ENCODE measurements around the gene MT1E. TPM values are rescaled to one million over a fixed set of nuclear protein-coding genes. Genes with fewer than 3 reads are reported as not detected.

Gene MT1E
- total and polyA plus RNA-seq, 7 experiments from 2014 or later, result 0.45 to 166 (median 4.0) TPM; not detected in 1

GRCh38 chr16:56632156-56632847, 6.7 kb downstream of the MT1E start, which contains the start of gene MT1M:
TSS of gene MT1M (plus strand) at chr16:56632659. CDS start at chr16:56632732, 73 bp downstream.
- Histone ChIP-seq H3K4me3 (ENCODE audit: low read length) (no peak within 1 kb of the TSS), H3K27me3 (ENCODE audit: control insufficient read depth in 2 of 2, insufficient read depth in 2 of 2, low read length in 2 of 2) (peaks cover 3 to 34% of the 10 kb centered on the region in 2 donors), H3K36me3 (ENCODE audit: control insufficient read depth in 2 of 3, insufficient read depth in 3 of 3, low read length in 3 of 3) (no peaks in the 10 kb centered on the region), H3K27ac (ENCODE audit: low read depth, low read length) (no peak within 1 kb of the TSS), H3K4me1 (ENCODE audit: control insufficient read depth in 2 of 2, insufficient read depth in 2 of 2, low read length in 2 of 2) (peaks cover 4 to 10% of the 10 kb centered on the region in 2 donors), H3K9me3 (ENCODE audit: control insufficient read depth in 2 of 3, low read length in 3 of 3) (no peaks in the 10 kb centered on the region)
- Mint-ChIP-seq H3K4me1 (peaks cover 13 to 39% (median 24%) of the 10 kb centered on the region in 7 donors), H3K9me3 (peaks cover 0 to 4% (median 0%) of the 10 kb centered on the region in 11 donors), H3K36me3 (peaks cover 0 to 4% (median 0%) of the 10 kb centered on the region in 5 donors), H3K4me3 (peak within 1 kb of the TSS; percentile 56 to 88 (median 73)), H3K27ac (no peak within 1 kb of the TSS), H3K27me3 (peaks cover 61 to 74% (median 65%) of the 10 kb centered on the region in 5 donors)
- CTCF ChIA-PET, result interaction anchor here (0.8 kb wide), 1 partner anchor 30 kb away, joined by 3 read pairs; no protein-coding TSS in a partner anchor
- POLR2A ChIA-PET, result interaction anchor here (1.0 kb wide), 1 partner anchor 8 kb away, joined by 5 read pairs; no protein-coding TSS in a partner anchor
- ATAC-seq, result peak; percentile 41
- DNase-seq, result no peak
- intact Hi-C loops (cut with micrococcal nuclease), result no loop called here

GRCh38 chr16:56632848-56633365, 7.3 kb downstream of the MT1E start:
- ChIA-PET CTCF (no interaction called here), POLR2A (interaction anchor here (1.0 kb wide), 1 partner anchor 9 kb away, joined by 5 read pairs; no protein-coding TSS in a partner anchor)
- DNase-seq, result no peak
- peaks cover 67 to 80% (median 71%) of the 10 kb centered on the region in 5 donors for H3K27me3 Mint-ChIP-seq
- peaks cover 16 to 45% (median 27%) of the 10 kb centered on the region in 7 donors for H3K4me1 Mint-ChIP-seq
- Histone ChIP-seq H3K36me3 (ENCODE audit: control insufficient read depth in 2 of 3, insufficient read depth in 3 of 3, low read length in 3 of 3) (no peaks in the 10 kb centered on the region), H3K4me3 (ENCODE audit: low read length) (no peak overlapping the region), H3K9me3 (ENCODE audit: control insufficient read depth in 2 of 3, low read length in 3 of 3) (no peaks in the 10 kb centered on the region), H3K27me3 (ENCODE audit: control insufficient read depth in 2 of 2, insufficient read depth in 2 of 2, low read length in 2 of 2) (peaks cover 3 to 35% of the 10 kb centered on the region in 2 donors), H3K27ac (ENCODE audit: low read depth, low read length) (no peak overlapping the region), H3K4me1 (ENCODE audit: control insufficient read depth in 2 of 2, insufficient read depth in 2 of 2, low read length in 2 of 2) (peaks cover 4 to 10% of the 10 kb centered on the region in 2 donors)
- peak overlapping the region in 8 of 10 donors; percentile 49 to 85 (median 65) for H3K4me3 Mint-ChIP-seq
- peaks cover 0 to 4% (median 0%) of the 10 kb centered on the region in 5 donors for H3K36me3 Mint-ChIP-seq
- ATAC-seq, result no peak
- intact Hi-C loops (cut with micrococcal nuclease), result no loop called here
- no peak overlapping the region for H3K27ac Mint-ChIP-seq
- peaks cover 0 to 4% (median 0%) of the 10 kb centered on the region in 11 donors for H3K9me3 Mint-ChIP-seq

- Mint-ChIP-seq H3K36me3 (peaks cover 0 to 4% (median 0%) of the 10 kb centered on the region in 5 donors), H3K27ac (no peak overlapping the region), H3K4me3 (peak overlapping the region in 3 of 10 donors; percentile 66 to 85 (median 71)), H3K4me1 (peaks cover 18 to 48% (median 28%) of the 10 kb centered on the region in 7 donors), H3K9me3 (peaks cover 0 to 4% (median 0%) of the 10 kb centered on the region in 11 donors), H3K27me3 (peaks cover 72 to 82% (median 75%) of the 10 kb centered on the region in 5 donors)
- DNase-seq (no peak), ATAC-seq (no peak)
- H3K27me3 ChIP-seq (ENCODE audit: control insufficient read depth in 2 of 2, insufficient read depth in 2 of 2, low read length in 2 of 2), result peaks cover 3 to 38% of the 10 kb centered on the region in 2 donors
- H3K9me3 ChIP-seq (ENCODE audit: control insufficient read depth in 2 of 3, low read length in 3 of 3), result no peaks in the 10 kb centered on the region
- ChIA-PET CTCF (no interaction called here), POLR2A (no interaction called here)
- H3K36me3 ChIP-seq (ENCODE audit: control insufficient read depth in 2 of 3, insufficient read depth in 3 of 3, low read length in 3 of 3), result no peaks in the 10 kb centered on the region
- H3K27ac ChIP-seq (ENCODE audit: low read depth, low read length), result no peak overlapping the region
- peaks cover 4 to 10% of the 10 kb centered on the region in 2 donors for H3K4me1 ChIP-seq (ENCODE audit: control insufficient read depth in 2 of 2, insufficient read depth in 2 of 2, low read length in 2 of 2)
- H3K4me3 ChIP-seq (ENCODE audit: low read length), result no peak overlapping the region
- intact Hi-C loops (cut with micrococcal nuclease), result no loop called here
Observed at GRCh38 chr16:56633535-56633934, 8.0 kb downstream of the MT1E start.

- Mint-ChIP-seq H3K27ac (no peak overlapping the region), H3K9me3 (peaks cover 0 to 4% (median 0%) of the 10 kb centered on the region in 11 donors), H3K36me3 (peaks cover 0 to 4% (median 0%) of the 10 kb centered on the region in 5 donors), H3K4me3 (peak overlapping the region; percentile 39 to 83 (median 73)), H3K4me1 (peaks cover 20 to 50% (median 28%) of the 10 kb centered on the region in 7 donors), H3K27me3 (peaks cover 82 to 91% (median 85%) of the 10 kb centered on the region in 5 donors)
- Histone ChIP-seq H3K36me3 (ENCODE audit: control insufficient read depth in 2 of 3, insufficient read depth in 3 of 3, low read length in 3 of 3) (no peaks in the 10 kb centered on the region), H3K4me1 (ENCODE audit: control insufficient read depth in 2 of 2, insufficient read depth in 2 of 2, low read length in 2 of 2) (peaks cover 4 to 10% of the 10 kb centered on the region in 2 donors), H3K9me3 (ENCODE audit: control insufficient read depth in 2 of 3, low read length in 3 of 3) (no peaks in the 10 kb centered on the region), H3K27ac (ENCODE audit: low read depth, low read length) (no peak overlapping the region), H3K27me3 (ENCODE audit: control insufficient read depth in 2 of 2, insufficient read depth in 2 of 2, low read length in 2 of 2) (peaks cover 7 to 38% of the 10 kb centered on the region in 2 donors), H3K4me3 (ENCODE audit: low read length) (no peak overlapping the region)
- intact Hi-C loops (cut with micrococcal nuclease), result no loop called here
- DNase-seq (no peak), ATAC-seq (no peak)
- POLR2A ChIA-PET, result interaction anchor here (1.0 kb wide), 1 partner anchor 9 kb away, joined by 5 read pairs; no protein-coding TSS in a partner anchor
- CTCF ChIA-PET, result interaction anchor here (0.7 to 1.6 kb wide), 3 partner anchors 11 to 156 kb away, joined by 3 read pairs; no protein-coding TSS in a partner anchor
Observed at GRCh38 chr16:56634715-56635440, 9.3 kb downstream of the MT1E start.

- Mint-ChIP-seq H3K4me3 (peak overlapping the region; percentile 48 to 83 (median 70)), H3K27me3 (peaks cover 83 to 94% (median 89%) of the 10 kb centered on the region in 5 donors), H3K4me1 (peaks cover 20 to 48% (median 28%) of the 10 kb centered on the region in 7 donors), H3K9me3 (peaks cover 0 to 4% (median 0%) of the 10 kb centered on the region in 11 donors), H3K27ac (no peak overlapping the region), H3K36me3 (peaks cover 0 to 4% (median 0%) of the 10 kb centered on the region in 5 donors)
- H3K27ac ChIP-seq (ENCODE audit: low read depth, low read length), result no peak overlapping the region
- peaks cover 7 to 38% of the 10 kb centered on the region in 2 donors for H3K27me3 ChIP-seq (ENCODE audit: control insufficient read depth in 2 of 2, insufficient read depth in 2 of 2, low read length in 2 of 2)
- peaks cover 4 to 10% of the 10 kb centered on the region in 2 donors for H3K4me1 ChIP-seq (ENCODE audit: control insufficient read depth in 2 of 2, insufficient read depth in 2 of 2, low read length in 2 of 2)
- ATAC-seq (no peak), DNase-seq (no peak)
- intact Hi-C loops (cut with micrococcal nuclease), result no loop called here
- no peaks in the 10 kb centered on the region for H3K36me3 ChIP-seq (ENCODE audit: control insufficient read depth in 2 of 3, insufficient read depth in 3 of 3, low read length in 3 of 3)
- H3K4me3 ChIP-seq (ENCODE audit: low read length), result no peak overlapping the region
- ChIA-PET POLR2A (no interaction called here), CTCF (interaction anchor here (0.9 to 1.6 kb wide), 2 partner anchors 11 to 27 kb away, joined by 3 read pairs; no protein-coding TSS in a partner anchor)
- no peaks in the 10 kb centered on the region for H3K9me3 ChIP-seq (ENCODE audit: control insufficient read depth in 2 of 3, low read length in 3 of 3)
Observed at GRCh38 chr16:56635441-56635967, 9.9 kb downstream of the MT1E start.
